Ishikawa (cell line): ENCODE data around the gene ZBTB40.

Experiments used
- CEBPB ChIP-seq: IDR thresholded peaks from 2 replicates; pipeline ENCODE4 v1.6.1; 2012
- CREB1 ChIP-seq: IDR thresholded peaks from 2 replicates; pipeline ENCODE4 v1.6.1; 2012; ENCODE audit warnings: low read depth
- EGR1 ChIP-seq: IDR thresholded peaks from 2 replicates; pipeline ENCODE4 v1.6.1; 2012
- EP300 ChIP-seq: IDR thresholded peaks from 2 replicates; pipeline ENCODE4 v1.6.1; 2012; ENCODE audit warnings: borderline replicate concordance
- FOXM1 ChIP-seq: IDR thresholded peaks from 2 replicates; pipeline ENCODE4 v1.6.1; 2012; ENCODE audit warnings: low read depth, borderline replicate concordance
- MAX ChIP-seq: IDR thresholded peaks from 2 replicates; pipeline ENCODE4 v1.6.1; 2012
- NFIC ChIP-seq: IDR thresholded peaks from 2 replicates; pipeline ENCODE4 v1.6.1; 2012
- RAD21 ChIP-seq: IDR thresholded peaks from 2 replicates; pipeline ENCODE4 v1.6.1; 2012; ENCODE audit warnings: low read depth
- REST ChIP-seq: IDR thresholded peaks from 2 replicates; pipeline ENCODE4 v1.6.1; 2012; ENCODE audit warnings: low read depth, mild to moderate bottlenecking
- TEAD4 ChIP-seq: IDR thresholded peaks from 2 replicates; pipeline ENCODE4 v1.6.1; 2012
- YY1 ChIP-seq: IDR thresholded peaks from 2 replicates; pipeline ENCODE4 v1.6.1; 2012; ENCODE audit warnings: low read depth

- no peak for TF ChIP-seq EP300
- TF ChIP-seq FOXM1, result no peak
- TF ChIP-seq MAX, result no peak
- no peak for TF ChIP-seq RAD21
- TF ChIP-seq TEAD4, result no peak
- no peak for TF ChIP-seq NFIC
- no peak for TF ChIP-seq YY1
- no peak for TF ChIP-seq CEBPB
- no peak for TF ChIP-seq CREB1
- TF ChIP-seq REST, result no peak
- no peak for TF ChIP-seq EGR1
Observed at GRCh38 chr1:22547818-22548462, 96.3 kb downstream of the ZBTB40 start.
